ENCODE results near the gene JPT2.

Gene JPT2

DNA sequence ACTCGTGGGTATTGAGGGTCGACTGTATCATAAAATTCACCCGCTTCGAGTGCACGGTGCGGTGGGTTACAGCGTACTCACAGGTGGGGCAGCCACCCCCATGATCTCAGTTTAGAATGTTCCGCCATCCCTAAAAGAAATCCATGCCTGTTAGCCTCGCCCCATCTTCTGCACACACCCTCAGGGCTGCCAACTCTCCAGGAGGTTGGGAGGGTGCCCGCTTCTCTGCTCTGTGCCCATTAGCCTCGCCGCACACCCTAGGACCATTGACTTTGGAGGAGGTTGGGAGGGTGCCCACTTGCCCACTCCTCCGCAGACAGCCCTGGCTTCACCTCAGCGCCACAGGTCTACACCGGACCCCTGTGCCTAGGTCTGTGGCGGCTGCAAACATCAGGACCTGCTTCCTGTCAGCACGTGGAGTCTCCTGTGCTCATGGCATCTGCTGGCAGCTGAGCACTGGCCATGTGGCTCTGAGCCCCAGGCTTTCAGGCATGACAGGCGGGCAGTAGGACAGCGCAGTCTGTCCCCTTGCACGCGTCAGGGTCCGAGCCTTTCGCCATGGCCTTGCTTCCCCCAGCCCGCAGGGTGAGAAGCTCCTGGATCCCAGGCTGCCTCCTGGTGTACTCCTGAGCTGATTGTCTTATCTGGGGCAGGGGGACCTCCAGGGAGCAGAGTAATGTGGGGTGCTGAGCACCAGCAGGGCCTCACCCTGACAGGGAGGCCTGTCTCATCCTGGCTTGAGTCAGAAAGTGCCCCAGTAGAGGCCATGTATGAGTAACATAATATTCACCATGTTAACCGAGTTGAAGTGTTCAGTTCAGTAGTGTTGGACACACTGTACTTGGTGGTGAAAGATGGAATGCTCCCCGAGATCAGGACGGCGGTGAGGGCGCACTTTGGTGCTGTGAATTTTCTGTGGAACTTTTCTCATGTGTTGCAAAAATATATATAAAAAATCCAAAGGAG, 71.4 kb downstream of the JPT2 start:
- peaks cover 81% of the 10 kb centered on the region for H3K36me3 ChIP-seq (ENCODE audit: insufficient read depth, low read length)
- no peak for ATAC-seq (ENCODE audit: insufficient read depth, low read depth)

More for the DNA sequence above, 71.4 kb downstream of the JPT2 start:
- peaks cover 4% of the 10 kb centered on the region; the same call in 1 of the 2 replicates for H4K20me1 ChIP-seq (ENCODE audit: insufficient read depth, low read length)
- no peak overlapping the region for H2AFZ ChIP-seq (ENCODE audit: low read depth, low read length)
- H3K4me3 ChIP-seq (ENCODE audit: low read depth in 1 of 2, low read length in 2 of 2), result no peak overlapping the region
- H3K27me3 ChIP-seq (ENCODE audit: insufficient read depth, low read length, poor library complexity), result no peaks in the 10 kb centered on the region
- TF ChIP-seq, protein P1, sequence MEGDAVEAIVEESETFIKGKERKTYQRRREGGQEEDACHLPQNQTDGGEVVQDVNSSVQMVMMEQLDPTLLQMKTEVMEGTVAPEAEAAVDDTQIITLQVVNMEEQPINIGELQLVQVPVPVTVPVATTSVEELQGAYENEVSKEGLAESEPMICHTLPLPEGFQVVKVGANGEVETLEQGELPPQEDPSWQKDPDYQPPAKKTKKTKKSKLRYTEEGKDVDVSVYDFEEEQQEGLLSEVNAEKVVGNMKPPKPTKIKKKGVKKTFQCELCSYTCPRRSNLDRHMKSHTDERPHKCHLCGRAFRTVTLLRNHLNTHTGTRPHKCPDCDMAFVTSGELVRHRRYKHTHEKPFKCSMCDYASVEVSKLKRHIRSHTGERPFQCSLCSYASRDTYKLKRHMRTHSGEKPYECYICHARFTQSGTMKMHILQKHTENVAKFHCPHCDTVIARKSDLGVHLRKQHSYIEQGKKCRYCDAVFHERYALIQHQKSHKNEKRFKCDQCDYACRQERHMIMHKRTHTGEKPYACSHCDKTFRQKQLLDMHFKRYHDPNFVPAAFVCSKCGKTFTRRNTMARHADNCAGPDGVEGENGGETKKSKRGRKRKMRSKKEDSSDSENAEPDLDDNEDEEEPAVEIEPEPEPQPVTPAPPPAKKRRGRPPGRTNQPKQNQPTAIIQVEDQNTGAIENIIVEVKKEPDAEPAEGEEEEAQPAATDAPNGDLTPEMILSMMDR (IDR thresholded peaks at IDR 0.05; ENCODE audit: borderline replicate concordance, extremely low read depth, low read length, poor library complexity, severe bottlenecking), result no peak
- no peak for TF ChIP-seq EZH2 (IDR thresholded peaks at IDR 0.05; ENCODE audit: borderline replicate concordance, low read depth, low read length, severe bottlenecking)
- H3K9me3 ChIP-seq (ENCODE audit: insufficient read depth, low read length, severe bottlenecking), result no peaks in the 10 kb centered on the region
- H3K9ac ChIP-seq (ENCODE audit: low read depth, low read length), result no peak overlapping the region
- no peak overlapping the region for H3K27ac ChIP-seq (ENCODE audit: low read length)
- DNase-seq, result no peak
- H3K4me2 ChIP-seq (ENCODE audit: insufficient read depth, low read length), result no peak overlapping the region
- no peaks in the 10 kb centered on the region for H3K4me1 ChIP-seq (ENCODE audit: insufficient read depth, low read length)
- H3K79me2 ChIP-seq (ENCODE audit: insufficient read depth, low read length), result no peaks in the 10 kb centered on the region

All from DND-41 (cell line).